SU-DHL-6 (cell line): ENCODE results near the gene FBLN2.

Source experiments
- H2AFZ ChIP-seq: fragments of 200-600 bp; sonication (generic); 2 replicates; pipeline ENCODE4 v1.6.1; 2014; ENCODE audit warnings: low read depth, mild to moderate bottlenecking, moderate library complexity, mixed read lengths, antibody characterized with exemption, low read length; ENCODE audit not compliant: severe bottlenecking
- H3F3A ChIP-seq: fragments of 200-600 bp; shearing (Covaris generic); 2 replicates; pipeline ENCODE4 v1.6.0; 2016; ENCODE audit warnings: antibody characterized with exemption, mild to moderate bottlenecking; ENCODE audit not compliant: insufficient read depth
- H3K27ac ChIP-seq: fragments of 200-600 bp; sonication (generic); 2 replicates; pipeline ENCODE4 v1.5.1; 2016; ENCODE audit warnings: low read depth, mild to moderate bottlenecking, low read length, moderate library complexity, mixed read lengths
- H3K27me3 ChIP-seq: fragments of 200-600 bp; sonication (generic), shearing (Covaris generic); 2 replicates; pipeline ENCODE4 v1.6.0; 2014; ENCODE audit warnings: mild to moderate bottlenecking, low read length
- H3K36me3 ChIP-seq: fragments of 200-600 bp; sonication (generic); 2 replicates; pipeline ENCODE4 v1.6.1; 2014; ENCODE audit warnings: mild to moderate bottlenecking, low read length, mixed read lengths
- H3K4me2 ChIP-seq: fragments of 300-600, 200-600 bp; shearing (Covaris generic), sonication (generic); 2 replicates; pipeline ENCODE4 v1.6.0; 2014; ENCODE audit warnings: low read length, low read depth, mild to moderate bottlenecking; ENCODE audit not compliant: poor library complexity, severe bottlenecking
- H3K4me3 ChIP-seq: fragments of 200-600 bp; sonication (generic); 2 replicates; pipeline ENCODE4 v1.5.1; 2014; ENCODE audit warnings: antibody characterized with exemption, low read length, mild to moderate bottlenecking, mixed read lengths; ENCODE audit not compliant: insufficient read depth, poor library complexity, severe bottlenecking
- H3K79me2 ChIP-seq: fragments of 200-600 bp; sonication (generic); 2 replicates; pipeline ENCODE4 v1.6.1; 2014; ENCODE audit warnings: mild to moderate bottlenecking, low read length, moderate library complexity; ENCODE audit not compliant: insufficient read depth
- H3K9ac ChIP-seq: fragments of 200-600 bp; sonication (generic); 2 replicates; pipeline ENCODE4 v1.7.0; 2014; ENCODE audit warnings: mild to moderate bottlenecking, low read length
- H3K9me2 ChIP-seq: fragments of 200-600 bp; sonication (generic); replicated peaks from 2 replicates; pipeline ENCODE4 v1.6.1; 2014; ENCODE audit warnings: low read length; ENCODE audit not compliant: insufficient read depth
- H3K9me3 ChIP-seq: fragments of 200-600 bp; sonication (generic); 2 replicates; pipeline ENCODE4 v1.6.1; 2014; ENCODE audit warnings: low read length, mixed read lengths; ENCODE audit not compliant: insufficient read depth
- H4K20me1 ChIP-seq: fragments of 200-600 bp; sonication (generic); 2 replicates; pipeline ENCODE4 v1.6.1; 2014; ENCODE audit warnings: low read depth, mild to moderate bottlenecking, antibody characterized with exemption, low read length, moderate library complexity, mixed read lengths
- EZH2phosphoT487 ChIP-seq: fragments of 200-600 bp; sonication (generic), shearing (Covaris generic); conservative IDR thresholded peaks from 2 replicates; pipeline ENCODE4 v1.6.1; 2018; ENCODE audit warnings: mild to moderate bottlenecking, antibody characterized with exemption, low read length, moderate library complexity, mixed read lengths
- TF ChIP-seq, protein P1 (sequence below): fragments of 200-600 bp; sonication (generic); IDR thresholded peaks from one replicate; pipeline ENCODE4 v1.5.1; 2017; ENCODE audit warnings: antibody characterized with exemption, mild to moderate bottlenecking, low read length, moderate library complexity; ENCODE audit not compliant: insufficient read depth, poor library complexity, severe bottlenecking

FBLN2 gene

DNA sequence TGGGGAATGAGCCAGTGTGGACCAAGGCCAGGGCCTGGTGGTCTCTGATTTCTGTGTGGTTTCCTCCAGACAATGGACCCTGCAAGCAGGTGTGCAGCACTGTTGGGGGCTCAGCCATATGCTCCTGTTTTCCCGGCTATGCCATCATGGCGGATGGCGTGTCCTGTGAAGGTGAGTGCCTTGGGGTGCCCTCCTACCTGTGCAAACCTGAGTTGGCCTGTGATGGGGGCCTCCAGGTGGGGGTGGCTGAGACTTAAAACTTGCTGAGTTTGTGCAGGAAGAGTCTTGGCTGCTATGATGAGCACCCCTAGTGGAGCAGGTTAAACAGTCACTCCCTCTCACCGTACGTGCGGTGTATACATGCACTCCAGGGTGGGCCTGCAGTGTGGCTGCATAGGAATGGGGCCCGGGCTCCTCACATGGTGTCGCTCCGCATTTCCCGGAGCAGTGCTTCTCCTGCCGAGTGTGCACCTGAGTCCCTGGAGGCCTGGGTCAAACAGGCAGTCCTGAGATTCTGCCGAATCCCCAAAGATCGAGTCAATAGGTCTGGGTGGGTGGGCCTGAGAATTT, 70.8 kb downstream of the FBLN2 start:
- Histone ChIP-seq H3K79me2 (no peaks in the 10 kb centered on the region), H3K4me2 (no peak overlapping the region), H3K27me3 (no peaks in the 10 kb centered on the region), H3K9me2 (no peaks in the 10 kb centered on the region), H3K36me3 (no peaks in the 10 kb centered on the region), H4K20me1 (no peaks in the 10 kb centered on the region), H3K9ac (no peak overlapping the region), H2AFZ (no peak overlapping the region), H3K27ac (no peak overlapping the region), H3K4me3 (no peak overlapping the region), H3K9me3 (no peaks in the 10 kb centered on the region), H3F3A (no peaks in the 10 kb centered on the region)
- TF ChIP-seq, protein P1, sequence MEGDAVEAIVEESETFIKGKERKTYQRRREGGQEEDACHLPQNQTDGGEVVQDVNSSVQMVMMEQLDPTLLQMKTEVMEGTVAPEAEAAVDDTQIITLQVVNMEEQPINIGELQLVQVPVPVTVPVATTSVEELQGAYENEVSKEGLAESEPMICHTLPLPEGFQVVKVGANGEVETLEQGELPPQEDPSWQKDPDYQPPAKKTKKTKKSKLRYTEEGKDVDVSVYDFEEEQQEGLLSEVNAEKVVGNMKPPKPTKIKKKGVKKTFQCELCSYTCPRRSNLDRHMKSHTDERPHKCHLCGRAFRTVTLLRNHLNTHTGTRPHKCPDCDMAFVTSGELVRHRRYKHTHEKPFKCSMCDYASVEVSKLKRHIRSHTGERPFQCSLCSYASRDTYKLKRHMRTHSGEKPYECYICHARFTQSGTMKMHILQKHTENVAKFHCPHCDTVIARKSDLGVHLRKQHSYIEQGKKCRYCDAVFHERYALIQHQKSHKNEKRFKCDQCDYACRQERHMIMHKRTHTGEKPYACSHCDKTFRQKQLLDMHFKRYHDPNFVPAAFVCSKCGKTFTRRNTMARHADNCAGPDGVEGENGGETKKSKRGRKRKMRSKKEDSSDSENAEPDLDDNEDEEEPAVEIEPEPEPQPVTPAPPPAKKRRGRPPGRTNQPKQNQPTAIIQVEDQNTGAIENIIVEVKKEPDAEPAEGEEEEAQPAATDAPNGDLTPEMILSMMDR, result no peak
- no peak for TF ChIP-seq EZH2phosphoT487

DNA sequence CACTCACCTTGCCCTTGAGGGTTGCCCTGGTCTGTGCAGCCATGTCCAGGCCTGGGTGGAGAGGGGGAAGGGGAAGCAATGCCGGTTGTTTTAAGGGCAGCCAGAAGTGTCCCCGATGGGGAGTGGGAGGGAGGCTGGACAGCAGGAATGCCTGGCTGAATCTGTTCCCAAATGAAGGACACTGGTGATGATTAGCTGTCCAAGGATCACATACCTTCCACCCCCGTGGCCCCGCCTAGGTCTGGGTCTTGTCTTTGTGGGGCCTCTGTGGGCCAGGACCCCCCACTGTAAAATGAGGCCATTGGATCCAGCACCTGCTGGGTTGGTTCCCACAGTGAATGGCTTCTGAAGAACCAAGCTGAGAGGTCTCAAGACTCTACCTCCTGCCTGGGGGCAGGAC, 71.4 kb downstream of the FBLN2 start:
- Histone ChIP-seq H4K20me1 (no peaks in the 10 kb centered on the region), H3K27me3 (no peaks in the 10 kb centered on the region), H3K9me2 (no peaks in the 10 kb centered on the region), H3K4me3 (no peak overlapping the region), H3K27ac (no peak overlapping the region), H3K36me3 (no peaks in the 10 kb centered on the region), H3K4me2 (no peak overlapping the region), H3K9ac (no peak overlapping the region), H3K79me2 (no peaks in the 10 kb centered on the region), H3K9me3 (no peaks in the 10 kb centered on the region), H2AFZ (no peak overlapping the region), H3F3A (no peaks in the 10 kb centered on the region)
- TF ChIP-seq, protein P1, result no peak

DNA sequence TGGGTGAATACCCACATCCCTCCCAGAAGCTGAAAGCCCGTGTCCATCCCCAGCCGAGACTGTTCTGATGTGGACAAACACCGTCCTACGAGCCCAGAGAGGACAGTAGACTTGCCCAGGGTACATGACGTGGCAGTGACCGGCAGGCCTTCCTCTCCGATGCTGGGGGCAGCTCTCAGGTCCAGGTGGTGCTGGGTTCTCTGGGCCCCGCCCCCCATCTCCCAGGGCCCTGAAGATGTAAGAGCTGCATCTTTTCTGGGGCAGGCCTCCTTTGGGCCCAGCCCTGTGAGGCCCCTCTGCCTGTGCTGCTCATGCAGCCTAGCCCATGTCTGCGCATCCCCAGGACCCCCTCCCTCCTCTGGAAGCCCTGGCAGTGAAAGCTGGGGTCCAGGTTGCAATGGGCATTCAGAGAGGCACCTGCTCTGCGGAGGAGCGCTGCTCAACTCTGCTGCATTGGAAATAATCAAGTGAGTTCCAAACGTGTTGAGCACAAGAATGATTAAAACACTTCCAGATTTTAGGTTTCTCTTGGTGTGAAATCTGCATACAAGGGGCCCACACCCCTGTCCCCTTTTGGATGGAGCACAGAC, 71.9 kb downstream of the FBLN2 start:
- TF ChIP-seq EZH2phosphoT487, result no peak
- TF ChIP-seq, protein P1, result no peak
- Histone ChIP-seq H3F3A (no peaks in the 10 kb centered on the region), H3K9me3 (no peaks in the 10 kb centered on the region), H3K27me3 (no peaks in the 10 kb centered on the region), H3K27ac (no peak overlapping the region), H3K4me2 (no peak overlapping the region), H3K9ac (no peak overlapping the region), H3K36me3 (no peaks in the 10 kb centered on the region), H4K20me1 (no peaks in the 10 kb centered on the region), H3K4me3 (no peak overlapping the region), H2AFZ (no peak overlapping the region), H3K9me2 (no peaks in the 10 kb centered on the region), H3K79me2 (no peaks in the 10 kb centered on the region)
